CD4-positive, alpha-beta T cell treated with Interleukin-17A for 1 hour (primary cell): Measurements from ENCODE around the gene TLX3.

Experiments used
- DNase-seq: peaks from one replicate; pipeline ENCODE4 v3.0.0-alpha.2; 2020

TLX3 gene

DNA sequence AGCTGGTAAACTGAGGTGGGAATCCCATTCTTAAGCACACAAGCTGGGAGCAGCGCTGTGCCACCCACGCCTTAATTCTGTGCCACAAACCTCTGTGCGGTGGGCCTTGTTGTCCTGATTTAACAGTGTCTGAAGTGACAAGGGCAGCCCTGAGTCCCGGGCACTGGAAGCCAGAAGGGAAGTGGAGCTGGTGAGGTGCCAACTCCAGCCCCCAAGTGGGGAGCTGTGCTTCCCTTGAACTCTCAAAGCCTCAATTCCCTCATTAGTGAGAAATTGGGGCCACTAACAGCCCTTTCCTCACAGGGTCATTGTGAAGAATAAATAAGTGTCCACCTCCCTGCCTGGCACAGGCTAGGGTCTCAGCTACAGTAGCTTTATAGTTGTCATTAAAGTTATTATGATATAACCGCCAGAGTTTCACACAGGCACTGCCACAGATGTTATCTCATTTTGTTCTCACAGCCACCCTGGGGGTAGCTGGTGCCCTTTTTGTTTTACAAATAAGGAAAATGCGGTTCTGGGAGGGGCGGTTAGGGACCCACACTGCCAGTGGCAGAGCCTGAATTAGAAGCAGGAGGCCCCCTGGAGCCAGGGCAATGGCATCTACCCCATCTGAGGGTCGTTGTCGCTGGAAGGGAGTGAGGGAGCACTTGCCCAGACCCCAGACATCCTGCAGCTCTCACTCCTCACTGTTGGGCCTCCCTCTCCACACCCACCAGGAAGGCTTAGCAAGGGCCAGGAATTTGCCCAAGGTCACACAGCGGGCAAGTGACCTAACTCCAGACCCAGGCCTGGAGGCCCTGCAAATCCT, 2.1 kb upstream of the TLX3 start:
- DNase-seq = no peak

DNA sequence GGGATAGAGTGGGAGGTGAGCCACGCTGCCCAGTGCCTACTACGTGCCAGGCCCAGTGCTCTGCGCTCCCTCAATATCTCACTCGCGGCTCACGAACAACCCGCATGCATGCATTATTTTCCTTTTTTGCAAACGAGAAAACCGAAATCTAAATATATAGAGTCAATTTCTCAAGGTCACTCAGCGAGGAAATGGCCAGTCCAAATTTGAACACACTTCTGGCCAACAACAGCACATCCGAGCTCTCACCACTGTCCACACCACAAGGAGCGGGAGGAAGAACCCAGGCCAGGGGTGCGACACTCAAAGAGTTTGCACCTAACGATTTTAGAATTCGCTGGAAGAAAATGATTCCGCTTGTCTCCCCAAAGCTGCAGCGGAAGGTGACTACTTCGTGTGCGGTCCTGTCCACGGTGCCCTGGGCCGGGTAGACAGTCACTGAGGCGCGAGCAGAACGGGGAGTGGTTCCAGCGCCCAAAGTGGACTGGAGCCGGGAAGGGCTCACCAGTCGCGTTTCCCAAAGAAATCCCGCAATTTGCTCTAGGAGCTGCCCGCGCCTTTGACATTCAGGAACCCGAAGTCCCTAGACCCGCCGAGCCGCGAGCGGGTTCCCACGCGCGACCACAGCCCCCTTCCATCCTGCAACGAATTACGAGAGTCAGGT, 1.1 kb upstream of the TLX3 start:
- DNase-seq = no peak

DNA sequence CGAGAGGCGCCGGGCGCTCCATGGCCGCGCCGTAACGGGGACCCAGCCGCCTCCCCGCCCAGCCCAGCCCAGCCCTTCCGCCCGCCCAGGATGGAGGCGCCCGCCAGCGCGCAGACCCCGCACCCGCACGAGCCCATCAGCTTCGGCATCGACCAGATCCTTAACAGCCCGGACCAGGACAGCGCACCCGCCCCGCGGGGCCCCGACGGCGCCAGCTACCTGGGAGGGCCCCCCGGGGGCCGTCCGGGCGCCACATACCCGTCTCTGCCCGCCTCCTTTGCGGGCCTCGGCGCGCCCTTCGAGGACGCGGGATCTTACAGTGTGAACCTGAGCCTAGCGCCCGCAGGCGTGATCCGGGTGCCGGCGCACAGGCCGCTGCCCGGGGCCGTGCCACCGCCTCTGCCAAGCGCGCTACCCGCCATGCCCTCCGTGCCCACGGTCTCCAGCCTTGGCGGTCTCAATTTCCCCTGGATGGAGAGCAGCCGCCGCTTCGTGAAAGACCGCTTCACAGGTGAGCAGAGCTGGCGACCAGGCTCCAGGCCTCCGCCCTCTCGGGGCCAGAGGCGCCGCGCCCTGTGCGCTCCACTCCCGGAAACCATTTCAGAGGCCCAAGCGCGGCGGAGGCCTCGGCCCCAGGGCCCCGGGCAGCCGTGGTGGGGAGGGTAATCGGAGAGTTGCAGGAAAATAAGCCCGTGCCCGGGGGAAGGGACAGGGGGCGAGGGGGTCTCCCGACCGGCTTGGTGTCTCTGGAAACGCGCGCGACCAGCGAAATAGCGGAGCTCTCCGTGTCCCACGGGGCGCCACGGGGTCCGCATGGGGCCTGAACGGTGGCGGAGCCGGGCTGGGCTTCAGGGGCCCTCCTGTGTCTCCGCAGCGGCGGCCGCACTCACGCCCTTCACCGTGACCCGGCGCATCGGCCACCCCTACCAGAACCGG, 496 bp downstream of the TLX3 start:
- DNase-seq = no peak

DNA sequence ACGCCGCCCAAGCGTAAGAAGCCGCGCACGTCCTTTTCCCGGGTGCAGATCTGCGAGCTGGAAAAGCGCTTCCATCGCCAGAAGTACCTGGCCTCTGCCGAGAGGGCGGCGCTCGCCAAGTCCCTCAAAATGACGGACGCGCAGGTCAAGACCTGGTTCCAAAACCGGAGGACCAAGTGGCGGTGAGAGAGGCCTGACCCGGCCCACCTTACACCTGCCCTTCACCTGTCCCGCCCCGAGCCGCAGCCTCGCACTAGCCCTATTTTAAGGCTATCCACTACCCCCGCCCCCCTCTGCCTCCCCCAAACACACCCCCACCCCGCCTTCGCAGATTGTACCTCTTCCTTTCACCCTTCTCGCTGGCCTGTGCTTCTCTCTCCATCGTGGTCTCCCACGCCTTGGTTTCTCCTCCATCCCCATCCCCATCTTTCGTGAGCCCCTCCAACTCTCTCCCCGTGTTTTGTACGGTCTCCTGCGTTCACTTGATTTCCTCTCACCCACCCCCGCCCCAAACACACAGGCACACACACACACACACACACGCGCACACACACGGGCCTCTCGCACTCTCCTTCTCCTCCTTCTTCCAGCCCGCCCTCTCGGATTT, 1.3 kb downstream of the TLX3 start:
- DNase-seq = no peak

- DNase-seq = no peak
Measured at GRCh38 chr5:171310819-171311321, 1.8 kb downstream of the TLX3 start.

DNA sequence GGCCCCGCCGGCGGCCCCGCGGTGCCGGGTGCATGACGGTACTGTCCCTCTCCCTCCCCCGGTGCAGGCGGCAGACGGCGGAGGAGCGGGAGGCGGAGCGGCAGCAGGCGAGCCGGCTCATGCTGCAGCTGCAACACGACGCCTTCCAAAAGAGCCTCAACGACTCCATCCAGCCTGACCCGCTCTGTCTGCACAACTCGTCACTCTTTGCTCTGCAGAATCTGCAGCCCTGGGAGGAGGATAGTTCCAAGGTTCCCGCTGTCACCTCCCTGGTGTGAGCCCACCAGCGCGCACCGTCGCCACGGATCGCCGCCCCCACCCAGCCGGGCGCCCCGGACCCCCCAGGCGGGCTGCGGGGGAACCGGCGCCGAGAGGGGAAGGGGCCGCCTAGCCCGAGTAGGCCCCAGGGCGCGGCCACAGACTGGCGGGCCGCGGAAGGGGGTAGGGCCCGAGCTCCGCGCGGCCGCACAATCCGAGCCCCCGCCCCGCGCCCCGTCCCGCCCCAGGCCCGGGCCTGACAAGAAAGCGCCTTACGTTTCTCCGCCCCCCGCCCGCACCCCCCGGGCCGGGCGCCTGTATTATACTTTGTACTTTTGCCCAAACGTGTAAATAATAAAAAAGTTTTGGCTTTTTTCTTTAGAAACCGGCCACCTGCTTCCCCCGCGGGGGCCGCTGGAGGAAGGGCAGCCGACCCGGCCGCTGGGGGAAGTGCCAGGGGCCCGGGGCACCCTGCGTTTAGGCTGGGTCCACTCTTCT, 2.5 kb downstream of the TLX3 start:
- no peak for DNase-seq

GRCh38 chr5:171312129-171312974, 3.3 kb downstream of the TLX3 start:
- no peak for DNase-seq

DNA sequence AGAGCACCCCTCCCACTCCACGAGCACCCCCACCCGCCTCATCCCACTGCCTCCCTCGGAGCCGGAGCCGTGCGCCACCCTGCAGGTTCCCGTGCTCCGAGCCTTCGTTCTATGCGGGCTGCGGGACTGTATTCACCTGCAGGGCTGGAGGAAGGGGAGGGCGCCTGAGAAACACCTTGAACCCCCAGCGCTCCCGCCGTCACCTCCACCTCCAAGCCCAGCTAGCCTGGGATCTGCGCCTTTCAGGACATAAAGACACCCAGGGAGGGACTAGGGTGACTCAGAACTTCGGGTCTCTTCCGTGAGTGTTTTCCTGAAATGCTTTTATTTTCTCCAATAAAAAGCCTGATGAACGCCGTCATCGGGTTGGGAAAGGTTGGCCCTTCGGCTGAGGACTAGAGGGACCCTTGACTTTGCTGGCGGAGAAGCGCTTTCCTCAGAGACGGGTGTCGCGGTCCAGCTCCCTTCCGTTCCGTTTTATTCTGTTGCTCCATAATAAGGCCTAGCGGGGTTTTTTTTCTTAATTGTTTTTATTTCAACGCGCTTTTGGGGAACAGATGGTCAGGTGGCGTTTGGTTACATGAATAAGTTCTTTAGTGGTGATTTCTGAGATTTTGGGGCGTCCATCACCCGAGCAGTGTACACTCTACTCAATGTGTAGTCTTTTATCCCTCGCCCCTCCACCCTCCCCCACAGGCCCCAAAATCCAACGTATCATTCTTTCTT, 4.6 kb downstream of the TLX3 start:
- DNase-seq = no peak

DNA sequence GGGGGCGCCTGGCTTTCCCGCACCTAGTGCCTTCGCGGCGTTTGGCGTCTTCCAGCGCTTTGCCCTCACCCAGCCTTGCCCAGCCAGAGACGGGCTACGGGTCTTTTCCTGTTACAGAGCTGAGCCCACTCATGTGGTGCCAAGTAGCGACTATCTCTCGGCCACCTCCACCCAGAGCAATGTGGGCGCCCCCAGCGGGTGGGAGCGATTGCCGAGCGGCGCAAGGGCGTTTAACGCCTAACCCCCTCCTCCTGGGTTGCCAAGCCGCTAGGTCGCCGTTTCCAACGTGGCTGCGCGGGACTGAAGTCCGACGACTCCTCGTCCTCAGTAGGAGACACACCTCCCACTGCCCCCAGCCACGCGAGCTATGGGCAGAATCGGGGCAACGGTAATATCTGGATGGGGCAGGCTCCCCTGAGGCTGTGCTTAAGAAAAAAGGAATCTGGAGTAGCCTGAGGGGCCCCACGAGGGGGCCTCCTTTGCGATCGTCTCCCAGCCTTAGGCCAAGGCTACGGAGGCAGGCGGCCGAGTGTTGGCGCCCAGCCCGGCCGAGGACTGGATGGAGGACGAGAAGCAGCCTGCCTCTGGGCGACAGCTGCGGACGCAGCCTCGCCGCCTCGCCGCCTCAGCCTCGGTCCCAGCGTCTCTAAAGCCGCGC, 5.8 kb downstream of the TLX3 start:
- DNase-seq = no peak

GRCh38 chr5:171315386-171315891, 6.4 kb downstream of the TLX3 start:
- DNase-seq = no peak

DNA sequence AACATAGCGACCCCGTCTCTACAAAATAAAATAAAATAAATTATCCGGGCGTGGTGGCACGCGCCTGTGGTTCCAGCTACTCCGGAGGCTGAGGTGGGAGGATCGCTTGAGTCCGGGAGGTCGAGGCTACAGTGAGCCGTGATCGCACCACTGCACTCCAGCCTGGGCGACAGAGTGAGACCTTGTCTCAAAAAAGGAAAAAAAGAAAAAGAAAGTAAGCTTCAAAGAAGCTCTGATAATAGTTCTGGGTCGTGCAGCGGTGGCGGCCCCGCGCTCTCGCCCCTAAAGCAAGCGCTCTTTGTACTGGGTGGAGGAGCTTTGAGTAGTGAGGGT, 6.8 kb downstream of the TLX3 start:
- DNase-seq = no peak

DNA sequence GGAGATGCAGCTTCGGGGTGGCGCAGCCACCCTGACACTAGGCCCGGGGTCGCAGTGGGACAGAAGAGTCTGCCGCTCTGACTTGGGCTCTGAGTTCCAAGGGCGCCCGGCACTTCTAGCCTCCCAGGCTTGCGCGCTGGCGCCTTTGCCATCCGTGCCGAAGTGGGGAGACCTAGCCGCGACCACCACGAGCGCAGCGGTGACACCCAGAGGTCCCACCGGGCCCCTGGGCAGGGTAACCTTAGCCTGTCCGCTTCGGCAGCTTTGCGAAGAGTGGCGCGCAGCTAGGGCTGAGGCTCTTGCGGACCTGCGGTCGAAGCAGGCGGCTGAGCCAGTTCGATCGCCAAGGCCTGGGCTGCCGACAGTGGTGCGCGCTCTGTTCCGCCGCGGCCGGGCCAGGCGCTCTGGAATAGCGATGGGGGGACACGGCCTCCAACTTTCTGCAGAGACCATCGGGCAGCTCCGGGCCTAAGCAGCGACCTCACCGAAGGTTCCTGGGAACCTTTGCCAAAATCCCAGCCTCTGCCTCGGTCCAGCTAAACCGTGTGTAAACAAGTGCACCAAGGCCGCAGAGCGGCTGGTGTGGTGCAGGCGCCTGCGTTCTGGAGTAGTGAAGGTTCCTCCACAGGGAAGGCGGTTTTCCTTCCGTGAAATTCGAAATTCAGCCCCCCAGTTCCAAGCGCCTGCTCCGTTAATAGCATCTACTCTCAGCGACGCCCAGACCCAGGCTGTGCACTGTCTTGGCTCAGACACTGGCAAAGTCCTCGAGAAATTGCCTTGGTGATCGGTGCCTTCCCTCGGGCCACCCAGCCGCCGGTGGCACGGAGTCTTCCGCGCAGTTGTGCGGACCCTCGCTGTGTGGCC, 7.4 kb downstream of the TLX3 start:
- no peak for DNase-seq

- no peak for DNase-seq
Measured at GRCh38 chr5:171317230-171317629, 8.2 kb downstream of the TLX3 start.

DNA sequence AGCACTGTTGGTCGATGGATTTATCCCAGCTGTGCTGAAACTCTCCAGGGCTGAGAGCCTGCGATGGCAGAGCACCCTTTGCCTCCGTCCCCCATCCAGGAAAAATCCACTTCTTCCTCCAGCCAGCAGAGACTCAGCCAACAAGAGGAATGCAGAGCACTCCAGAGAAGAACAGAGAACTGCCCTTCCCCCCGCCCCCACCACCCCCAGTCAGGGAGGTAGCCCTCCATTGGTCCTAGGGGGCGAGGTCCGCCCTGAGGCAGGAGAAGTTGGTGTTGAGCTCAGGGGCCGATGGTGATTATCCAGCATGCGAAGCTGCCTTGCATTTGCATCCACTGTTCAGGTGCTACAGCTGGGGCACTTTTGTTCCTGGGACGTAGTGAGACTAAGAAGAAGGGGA, 9.0 kb downstream of the TLX3 start:
- DNase-seq = no peak

GRCh38 chr5:171321447-171321846, 12.4 kb downstream of the TLX3 start:
- no peak for DNase-seq

DNA sequence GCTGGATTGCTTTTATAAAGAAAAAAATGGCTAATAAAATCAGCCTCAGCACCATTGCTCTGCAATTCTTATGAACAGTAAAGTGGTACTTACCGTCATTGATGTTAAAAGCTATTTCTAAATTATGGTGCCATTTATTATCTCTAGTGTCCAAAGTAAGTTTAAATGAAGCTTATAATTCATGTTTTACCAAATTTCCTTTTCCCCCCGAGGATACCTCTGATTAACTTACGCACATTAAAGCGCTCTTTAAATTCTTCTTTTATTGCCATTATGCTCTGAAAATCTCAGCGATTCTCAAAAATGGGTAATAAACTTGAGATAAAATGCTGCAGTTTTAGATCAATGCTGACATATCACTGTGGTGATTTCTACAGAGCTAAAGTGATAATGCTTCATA, 13.5 kb downstream of the TLX3 start:
- no peak for DNase-seq

- DNase-seq = no peak
Measured at GRCh38 chr5:171323007-171323406, 14.0 kb downstream of the TLX3 start.

- no peak for DNase-seq
Measured at GRCh38 chr5:171323806-171324632, 15.0 kb downstream of the TLX3 start.
